A549 (cell line): Measurements from ENCODE around the gene SPTB. TPM values are rescaled to one million over a fixed set of nuclear protein-coding genes. Genes with fewer than 3 reads are reported as not detected.

Source experiments
- ATAC-seq, 2 experiments: fragments of 200-7000 bp in 1 of 2; fragments of >200 bp in 1 of 2; cut with Nextera tagmentation in 1 of 2; cut with Tn5 transposase in 1 of 2; 3 replicates each; pipeline versions ENCODE4 v1.8.0 to v1.9.1; 2018 to 2020; ENCODE audit warnings: mild to moderate bottlenecking in 1 of 2, moderate library complexity in 1 of 2
- CTCF ChIA-PET: fragments of 300-600 bp; sonication (Branson Sonifier 250); formaldehyde crosslinking; extraction: SDS; loops from one replicate; lab custom pipeline; 2021; ENCODE audit warnings: antibody characterized with exemption, inconsistent platforms; lab: Yijun Ruan, JAX
- POLR2A ChIA-PET: fragments of 350-600 bp; formaldehyde crosslinking; extraction: SDS; loops from one replicate; lab custom pipeline; 2021; ENCODE audit warnings: antibody characterized with exemption, inconsistent platforms; lab: Yijun Ruan, JAX
- DNase-seq, 2 experiments: peaks; one replicate each; pipeline versions ENCODE4 v3.0.0 to v3.0.0-alpha.2; 2011 to 2016; ENCODE audit warnings: low read depth in 1 of 2, low spot score in 1 of 2
- FAIRE-seq: peaks from 2 replicates; lab custom pipeline; 2011; peaks lifted over from hg19 to GRCh38; lab: Jason Lieb, UNC
- H3K27ac ChIP-seq, 2 experiments: fragments of >200 bp; sonication (Bioruptor Twin); formaldehyde crosslinking; 3 replicates each; pipeline ENCODE4 v1.5.1; 2016 to 2017
- H3K4me1 ChIP-seq: fragments of >200 bp; sonication (Bioruptor Twin); formaldehyde crosslinking; 3 replicates; pipeline ENCODE4 v1.6.1; 2016
- H3K4me2 ChIP-seq: fragments of >200 bp; sonication (Bioruptor Twin); formaldehyde crosslinking; 3 replicates; pipeline ENCODE4 v1.6.1; 2016
- H3K4me3 ChIP-seq: fragments of >200 bp; sonication (Bioruptor Twin); formaldehyde crosslinking; 3 replicates; pipeline ENCODE4 v1.5.1; 2016
- H3K9me3 ChIP-seq: fragments of >200 bp; sonication (Bioruptor Twin); formaldehyde crosslinking; 3 replicates; pipeline ENCODE4 v1.6.1; 2016
- BHLHE40 ChIP-seq: IDR thresholded peaks from 2 replicates; pipeline ENCODE4 v1.6.1; 2012; ENCODE audit warnings: low read depth, low read length, inconsistent platforms
- CBX2 ChIP-seq: fragments of 200-600 bp; sonication (generic); IDR thresholded peaks from 2 replicates; pipeline ENCODE4 v1.6.1; 2016; ENCODE audit warnings: low read depth, mild to moderate bottlenecking, borderline replicate concordance
- CBX8 ChIP-seq: fragments of 200-600 bp; sonication (generic); IDR thresholded peaks from 2 replicates; pipeline ENCODE4 v1.6.1; 2016
- CHD4 ChIP-seq: fragments of 200-600 bp; sonication (generic); IDR thresholded peaks from 2 replicates; pipeline ENCODE4 v1.6.1; 2016; ENCODE audit warnings: antibody characterized with exemption, mild to moderate bottlenecking, borderline replicate concordance
- E2F6 ChIP-seq: IDR thresholded peaks from 2 replicates; pipeline ENCODE4 v1.6.1; 2012; ENCODE audit warnings: low read depth, borderline replicate concordance
- EP300 ChIP-seq, 2 experiments: fragments of >200 bp; sonication (Bioruptor Twin); formaldehyde crosslinking; IDR thresholded peaks; 2 replicates in 1 of 2; 3 replicates in 1 of 2; pipeline ENCODE4 v1.6.1; 2016 to 2017
- FOSB ChIP-seq: fragments of 250-450 bp; sonication (Bioruptor Pico); IDR thresholded peaks from 2 replicates; pipeline ENCODE4 v1.5.0; 2020; ENCODE audit warnings: mild to moderate bottlenecking, moderate library complexity
- HOXA7 ChIP-seq: fragments of 250-450 bp; sonication (Bioruptor Pico); IDR thresholded peaks from 2 replicates; pipeline ENCODE4 v1.5.0; 2020; ENCODE audit warnings: mild to moderate bottlenecking, moderate library complexity
- JUN ChIP-seq, 2 experiments: fragments of >200 bp; sonication (Bioruptor Twin); formaldehyde crosslinking; IDR thresholded peaks; 2 replicates in 1 of 2; 3 replicates in 1 of 2; pipeline ENCODE4 v1.6.1; 2016 to 2017
- KDM1A ChIP-seq: fragments of 200-600 bp; sonication (generic); IDR thresholded peaks from 2 replicates; pipeline ENCODE4 v1.6.1; 2016; ENCODE audit warnings: low read depth, mild to moderate bottlenecking
- MAFK ChIP-seq: fragments of 450-650 bp; IDR thresholded peaks from 2 replicates; pipeline ENCODE4 v1.6.1; 2014; ENCODE audit not compliant: partially characterized antibody
- NFE2L2 ChIP-seq: fragments of 150-350 bp; conservative IDR thresholded peaks from 2 replicates; pipeline ENCODE4 v1.6.1; 2014; ENCODE audit warnings: low read length
- NR3C1 ChIP-seq: fragments of >200 bp; sonication (Bioruptor Twin); formaldehyde crosslinking; IDR thresholded peaks from 3 replicates; pipeline ENCODE4 v1.6.1; 2017
- POLR2AphosphoS2 ChIP-seq: conservative IDR thresholded peaks from 2 replicates; pipeline ENCODE4 v1.6.1; 2012; ENCODE audit warnings: low read length, improper control_type of control experiment, inconsistent platforms
- RFX5 ChIP-seq: fragments of 450-650 bp; IDR thresholded peaks from 2 replicates; pipeline ENCODE4 v1.7.1; 2014; ENCODE audit warnings: antibody characterized with exemption, mild to moderate bottlenecking, moderate library complexity
- RNF2 ChIP-seq: fragments of 200-600 bp; sonication (generic); IDR thresholded peaks from 2 replicates; pipeline ENCODE4 v1.6.1; 2016; ENCODE audit warnings: low read depth, mild to moderate bottlenecking, antibody characterized with exemption, moderate library complexity, borderline replicate concordance
- TP53 ChIP-seq: fragments of 250-450 bp; sonication (Bioruptor Pico); IDR thresholded peaks from 2 replicates; pipeline ENCODE4 v1.5.0; 2021; ENCODE audit warnings: mild to moderate bottlenecking, moderate library complexity
- ZC3H11A ChIP-seq: fragments of 450-650 bp; IDR thresholded peaks from 2 replicates; pipeline ENCODE4 v1.6.1; 2014; ENCODE audit warnings: antibody characterized with exemption, mild to moderate bottlenecking
- ZSCAN20 ChIP-seq: fragments of 250-450 bp; sonication (Bioruptor Pico); IDR thresholded peaks from 2 replicates; pipeline ENCODE4 v1.8.0; 2022; ENCODE audit warnings: mild to moderate bottlenecking, moderate library complexity
- WGBS: methylation state at CpG from one replicate; pipeline ENCODE4 v1.1.6; 2017; ENCODE audit errors: missing lambda C conversion rate; 5-methylcytosine and 5-hydroxymethylcytosine counted together
- polyA plus RNA-seq, 4 experiments: library from polyadenylated mRNA; depleted of rRNA in 3 of 4; stranded (reverse); fragments of >200 nt; fragmentation: RNase III in 1 of 4; extraction: RNeasy Plus Mini Kit Qiagen cat#74134 plus additional on column Dnase treatment in 1 of 4; gene quantifications; 2 replicates in 3 of 4; 3 replicates in 1 of 4; pipeline ENCODE4 v1.2.3, GENCODE V29; 2011 to 2017
- TF ChIP-seq, protein P1 (sequence below): IDR thresholded peaks from 2 replicates; pipeline ENCODE4 v1.6.1; 2012
- TF ChIP-seq, protein P2 (sequence below): fragments of 150-350 bp; IDR thresholded peaks from 2 replicates; pipeline ENCODE4 v1.6.1; 2014; ENCODE audit warnings: low read depth, mild to moderate bottlenecking, low read length
- TF ChIP-seq, protein P3 (sequence below): fragments of >200 bp; sonication (Bioruptor Twin); formaldehyde crosslinking; IDR thresholded peaks from 3 replicates; pipeline ENCODE4 v1.6.1; 2016

SPTB gene
- polyA plus RNA-seq, 2 of the 4 experiments (the other 2 are of a cell fraction): 0.27 to 2.1 TPM

GRCh38 chr14:64928239-64929013 is 48.7 kb upstream of the SPTB start:
- no peak overlapping the region for H3K4me3 ChIP-seq
- FAIRE-seq (no peak), ATAC-seq (no peak), DNase-seq (no peak)
- CTCF ChIA-PET: interaction anchor here (1.8 kb wide), 1 partner anchor 17 kb away, joined by 6 read pairs; no protein-coding TSS in a partner anchor
- POLR2A ChIA-PET: no interaction called here
- WGBS: 89% methylated on average over 7 of the region's 7 CpGs
- TF ChIP-seq NFE2L2 (no peak), CBX2 (no peak), KDM1A (no peak), RFX5 (no peak), MAFK (no peak), HOXA7 (no peak), ZSCAN20 (CRISPR knock-in tag) (no peak), E2F6 (no peak), CBX8 (no peak), NR3C1 (no peak), RNF2 (no peak), TP53 (CRISPR knock-in tag) (no peak), BHLHE40 (no peak), POLR2AphosphoS2 (no peak)
- TF ChIP-seq, protein P1, sequence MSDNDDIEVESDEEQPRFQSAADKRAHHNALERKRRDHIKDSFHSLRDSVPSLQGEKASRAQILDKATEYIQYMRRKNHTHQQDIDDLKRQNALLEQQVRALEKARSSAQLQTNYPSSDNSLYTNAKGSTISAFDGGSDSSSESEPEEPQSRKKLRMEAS: no peak
- TF ChIP-seq, protein P2, sequence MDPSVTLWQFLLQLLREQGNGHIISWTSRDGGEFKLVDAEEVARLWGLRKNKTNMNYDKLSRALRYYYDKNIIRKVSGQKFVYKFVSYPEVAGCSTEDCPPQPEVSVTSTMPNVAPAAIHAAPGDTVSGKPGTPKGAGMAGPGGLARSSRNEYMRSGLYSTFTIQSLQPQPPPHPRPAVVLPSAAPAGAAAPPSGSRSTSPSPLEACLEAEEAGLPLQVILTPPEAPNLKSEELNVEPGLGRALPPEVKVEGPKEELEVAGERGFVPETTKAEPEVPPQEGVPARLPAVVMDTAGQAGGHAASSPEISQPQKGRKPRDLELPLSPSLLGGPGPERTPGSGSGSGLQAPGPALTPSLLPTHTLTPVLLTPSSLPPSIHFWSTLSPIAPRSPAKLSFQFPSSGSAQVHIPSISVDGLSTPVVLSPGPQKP: no peak
- TF ChIP-seq, protein P3, sequence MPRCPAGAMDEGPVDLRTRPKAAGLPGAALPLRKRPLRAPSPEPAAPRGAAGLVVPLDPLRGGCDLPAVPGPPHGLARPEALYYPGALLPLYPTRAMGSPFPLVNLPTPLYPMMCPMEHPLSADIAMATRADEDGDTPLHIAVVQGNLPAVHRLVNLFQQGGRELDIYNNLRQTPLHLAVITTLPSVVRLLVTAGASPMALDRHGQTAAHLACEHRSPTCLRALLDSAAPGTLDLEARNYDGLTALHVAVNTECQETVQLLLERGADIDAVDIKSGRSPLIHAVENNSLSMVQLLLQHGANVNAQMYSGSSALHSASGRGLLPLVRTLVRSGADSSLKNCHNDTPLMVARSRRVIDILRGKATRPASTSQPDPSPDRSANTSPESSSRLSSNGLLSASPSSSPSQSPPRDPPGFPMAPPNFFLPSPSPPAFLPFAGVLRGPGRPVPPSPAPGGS: no peak
- H3K4me1 ChIP-seq: no peaks in the 10 kb centered on the region; the same call in 2 of the 3 replicates
- no peaks in the 10 kb centered on the region for H3K9me3 ChIP-seq
- H3K27ac ChIP-seq: no peak overlapping the region
- H3K4me2 ChIP-seq: no peak overlapping the region

DNA sequence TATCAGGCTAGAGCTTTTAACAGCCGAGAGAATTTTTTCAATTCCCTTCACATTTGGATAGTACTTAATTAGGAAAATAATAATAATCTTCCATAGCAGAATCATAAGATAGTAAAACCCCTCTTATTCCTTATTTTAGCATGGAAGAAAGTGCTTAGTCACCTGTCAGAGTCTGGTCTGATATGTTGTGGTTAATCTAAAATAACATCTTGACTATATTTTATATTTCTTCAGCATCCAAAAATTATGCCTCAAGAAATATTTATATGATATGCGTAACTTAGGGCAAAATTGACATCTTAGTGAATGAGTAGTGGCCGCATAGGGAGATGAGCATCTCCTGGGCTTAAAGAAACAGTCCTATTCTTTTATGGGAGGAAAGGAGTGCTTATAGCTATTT is 47.3 kb upstream of the SPTB start:
- H3K4me3 ChIP-seq: no peak overlapping the region
- DNase-seq (no peak), FAIRE-seq (no peak), ATAC-seq (no peak)
- H3K4me1 ChIP-seq: no peaks in the 10 kb centered on the region; the same call in 2 of the 3 replicates
- CTCF ChIA-PET: interaction anchor here (1.3 to 1.8 kb wide), 4 partner anchors 9 to 56 kb away, joined by 3 to 6 read pairs (median 4); no protein-coding TSS in a partner anchor
- 94% methylated on average over 3 of the region's 3 CpGs for WGBS
- no peak overlapping the region for H3K27ac ChIP-seq
- TF ChIP-seq ZC3H11A (no peak), FOSB (CRISPR knock-in tag) (no peak), JUN (IDR thresholded peaks at IDR 0.05) (no peak), CHD4 (no peak), TP53 (CRISPR knock-in tag) (no peak), EP300 (IDR thresholded peaks at IDR 0.05) (no peak)
- TF ChIP-seq, protein P1: no peak
- POLR2A ChIA-PET: interaction anchor here (0.7 kb wide), 1 partner anchor 9 kb away, joined by 5 read pairs; no protein-coding TSS in a partner anchor
- no peak overlapping the region for H3K4me2 ChIP-seq
- no peaks in the 10 kb centered on the region for H3K9me3 ChIP-seq
